ENCODE measurements around the gene TMEM63A.
"Not testable (repeated sequence)": the region's sequence is repeated elsewhere in the genome, so short reads cannot be mapped to it uniquely, and the experiment has no call there.

TMEM63A gene

DNA sequence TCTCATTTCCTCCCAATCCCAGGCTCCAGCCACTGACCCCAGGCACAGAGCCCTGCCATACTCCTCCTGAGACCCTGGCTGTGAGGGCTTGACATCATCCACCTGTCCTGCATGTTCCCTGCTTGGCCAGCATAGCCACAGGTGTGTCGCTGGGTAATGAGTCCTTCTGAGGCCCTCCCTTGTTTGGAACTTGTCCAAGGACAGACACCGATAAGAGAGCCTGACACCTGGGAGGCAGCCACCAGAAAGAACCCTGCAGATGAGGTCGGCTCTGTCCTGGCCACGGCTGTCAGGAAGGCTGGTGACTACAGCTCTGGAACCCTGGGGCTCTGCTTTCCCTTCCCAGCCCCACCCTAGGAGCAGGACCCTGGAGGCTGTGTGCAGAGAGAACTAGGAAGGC, 34.6 kb downstream of the TMEM63A start:
- H3K4me3 Mint-ChIP-seq, result peak overlapping the region; percentile 78
- H3K27ac Mint-ChIP-seq, result peak overlapping the region; percentile 96 to 97
- DNase-seq (no peak), ATAC-seq (replicated peaks) (no peak)
- no peaks in the 10 kb centered on the region for H3K9me3 Mint-ChIP-seq
- H3K27me3 Mint-ChIP-seq, result no peaks in the 10 kb centered on the region
- peaks cover 42% of the 10 kb centered on the region for H3K36me3 Mint-ChIP-seq (ENCODE audit: insufficient read depth)
- H3K4me1 Mint-ChIP-seq (ENCODE audit: low read depth in 2 of 2), result peaks cover 51 to 59% of the 10 kb centered on the region in 2 donors

DNA sequence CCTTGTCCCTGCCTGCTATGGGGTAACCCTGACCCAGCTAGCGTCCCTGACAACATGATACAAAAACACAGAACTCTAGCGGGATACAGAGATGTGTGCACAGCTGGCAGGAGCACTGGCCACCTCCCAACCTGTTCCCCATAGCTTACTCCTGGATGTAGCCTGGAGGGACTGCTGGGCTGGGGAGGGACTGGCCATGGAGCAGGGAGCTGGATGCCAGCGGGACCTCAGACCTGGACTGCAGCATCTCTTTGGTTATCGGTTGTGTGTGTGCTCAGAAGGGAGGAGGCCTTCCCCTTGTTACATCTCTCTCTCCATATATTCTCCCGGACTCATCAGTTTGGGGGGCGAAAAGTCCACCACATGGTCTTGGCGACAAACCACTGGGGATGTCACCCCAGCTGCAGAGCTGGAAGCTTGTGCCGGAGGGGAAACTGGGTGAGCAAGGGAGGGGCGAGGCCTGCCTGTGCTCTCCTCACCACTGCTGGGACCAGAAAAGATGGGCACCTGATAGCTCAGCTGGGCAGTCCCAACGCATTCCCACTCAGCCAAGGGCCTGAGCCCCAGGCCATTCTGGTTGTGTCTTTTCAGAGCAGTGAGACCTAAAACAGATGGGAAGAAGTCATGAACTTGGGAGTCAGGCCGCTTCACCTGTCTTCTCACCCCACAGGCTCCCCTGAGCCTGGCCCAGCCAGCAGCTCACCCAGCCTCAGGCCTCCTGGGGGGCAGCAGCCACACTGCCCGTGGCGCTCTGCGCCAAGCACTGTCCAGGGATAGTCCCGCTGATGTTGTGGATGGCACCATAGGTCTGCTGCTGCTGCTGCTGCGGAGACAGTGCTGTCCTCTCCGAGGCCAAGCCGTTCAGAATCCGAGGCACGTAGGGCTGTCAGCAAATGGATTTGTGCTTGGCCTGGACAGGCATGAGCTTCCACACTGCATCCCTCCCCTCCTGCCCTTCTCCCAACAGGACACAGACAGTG, 35.6 kb downstream of the TMEM63A start:
- ATAC-seq (replicated peaks), result no peak
- DNase-seq, result no peak
- H3K27ac Mint-ChIP-seq, result peak overlapping the region; percentile 96 to 97
- H3K4me3 Mint-ChIP-seq, result no peak overlapping the region
- H3K27me3 Mint-ChIP-seq, result no peaks in the 10 kb centered on the region
- H3K4me1 Mint-ChIP-seq (ENCODE audit: low read depth in 2 of 2), result peaks cover 46 to 57% of the 10 kb centered on the region in 2 donors
- no peaks in the 10 kb centered on the region for H3K9me3 Mint-ChIP-seq
- peaks cover 33% of the 10 kb centered on the region for H3K36me3 Mint-ChIP-seq (ENCODE audit: insufficient read depth)

DNA sequence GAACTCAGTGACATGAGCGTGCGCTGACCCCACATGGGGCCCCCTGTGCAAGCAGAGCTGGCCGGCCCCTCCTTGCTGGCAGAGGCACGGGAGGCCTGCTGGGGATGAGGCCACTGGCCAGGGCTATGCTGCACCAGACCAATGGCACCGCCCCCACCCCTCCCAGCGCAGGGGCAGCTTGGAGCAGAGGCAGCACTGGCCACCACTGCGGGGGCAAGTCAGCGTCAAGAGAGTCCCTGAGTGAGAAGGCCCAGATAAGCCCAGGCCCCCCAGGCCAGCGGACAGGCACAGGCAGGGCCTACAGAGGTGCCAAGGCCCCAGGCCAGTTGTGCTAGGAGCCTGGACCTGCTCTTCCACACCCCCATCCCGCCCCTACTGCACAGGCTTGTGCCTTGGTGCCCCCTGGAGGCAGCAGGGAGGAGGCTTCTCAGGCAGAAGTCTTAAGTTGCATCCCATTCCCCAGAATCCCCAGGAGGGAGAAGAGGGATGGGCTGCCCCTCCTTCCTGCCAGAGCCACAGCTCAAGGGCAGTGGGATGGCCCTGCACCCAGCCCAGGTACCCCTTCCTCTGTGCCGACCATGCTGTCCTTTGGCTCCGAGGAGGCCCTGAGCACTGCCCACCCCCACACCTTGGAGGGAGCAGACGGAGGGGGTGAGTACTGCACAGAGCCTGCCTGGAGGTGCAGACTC, 36.5 kb downstream of the TMEM63A start:
- DNase-seq (no peak), ATAC-seq (replicated peaks) (no peak)
- peaks cover 44 to 53% of the 10 kb centered on the region in 2 donors for H3K4me1 Mint-ChIP-seq (ENCODE audit: low read depth in 2 of 2)
- no peak overlapping the region for H3K4me3 Mint-ChIP-seq
- H3K27ac Mint-ChIP-seq, result peak overlapping the region; percentile 58 to 68
- H3K9me3 Mint-ChIP-seq, result no peaks in the 10 kb centered on the region
- H3K27me3 Mint-ChIP-seq, result no peaks in the 10 kb centered on the region
- H3K36me3 Mint-ChIP-seq (ENCODE audit: insufficient read depth), result peaks cover 29% of the 10 kb centered on the region

DNA sequence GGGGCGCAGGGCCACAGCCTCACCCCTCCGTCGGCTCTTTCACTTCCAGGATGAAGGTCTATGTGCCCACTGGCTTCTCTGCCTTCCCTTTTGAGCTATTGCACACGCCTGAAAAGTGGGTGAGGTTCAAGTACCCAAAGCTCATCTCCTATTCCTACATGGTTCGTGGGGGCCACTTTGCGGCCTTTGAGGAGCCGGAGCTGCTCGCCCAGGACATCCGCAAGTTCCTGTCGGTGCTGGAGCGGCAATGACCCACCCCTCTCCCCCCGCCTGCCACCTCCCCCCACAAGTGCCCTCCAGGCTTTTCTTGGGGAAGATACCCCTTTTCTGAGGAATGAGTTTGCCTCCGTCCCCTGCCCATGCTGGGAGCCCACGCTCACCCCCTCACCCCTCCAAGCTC, 37.1 kb downstream of the TMEM63A start:
- peak overlapping the region; percentile 58 to 68 for H3K27ac Mint-ChIP-seq
- peaks cover 24% of the 10 kb centered on the region for H3K36me3 Mint-ChIP-seq (ENCODE audit: insufficient read depth)
- no peaks in the 10 kb centered on the region for H3K27me3 Mint-ChIP-seq
- DNase-seq (no peak), ATAC-seq (replicated peaks) (no peak)
- H3K9me3 Mint-ChIP-seq, result no peaks in the 10 kb centered on the region
- peaks cover 41 to 51% of the 10 kb centered on the region in 2 donors for H3K4me1 Mint-ChIP-seq (ENCODE audit: low read depth in 2 of 2)
- H3K4me3 Mint-ChIP-seq, result no peak overlapping the region

DNA sequence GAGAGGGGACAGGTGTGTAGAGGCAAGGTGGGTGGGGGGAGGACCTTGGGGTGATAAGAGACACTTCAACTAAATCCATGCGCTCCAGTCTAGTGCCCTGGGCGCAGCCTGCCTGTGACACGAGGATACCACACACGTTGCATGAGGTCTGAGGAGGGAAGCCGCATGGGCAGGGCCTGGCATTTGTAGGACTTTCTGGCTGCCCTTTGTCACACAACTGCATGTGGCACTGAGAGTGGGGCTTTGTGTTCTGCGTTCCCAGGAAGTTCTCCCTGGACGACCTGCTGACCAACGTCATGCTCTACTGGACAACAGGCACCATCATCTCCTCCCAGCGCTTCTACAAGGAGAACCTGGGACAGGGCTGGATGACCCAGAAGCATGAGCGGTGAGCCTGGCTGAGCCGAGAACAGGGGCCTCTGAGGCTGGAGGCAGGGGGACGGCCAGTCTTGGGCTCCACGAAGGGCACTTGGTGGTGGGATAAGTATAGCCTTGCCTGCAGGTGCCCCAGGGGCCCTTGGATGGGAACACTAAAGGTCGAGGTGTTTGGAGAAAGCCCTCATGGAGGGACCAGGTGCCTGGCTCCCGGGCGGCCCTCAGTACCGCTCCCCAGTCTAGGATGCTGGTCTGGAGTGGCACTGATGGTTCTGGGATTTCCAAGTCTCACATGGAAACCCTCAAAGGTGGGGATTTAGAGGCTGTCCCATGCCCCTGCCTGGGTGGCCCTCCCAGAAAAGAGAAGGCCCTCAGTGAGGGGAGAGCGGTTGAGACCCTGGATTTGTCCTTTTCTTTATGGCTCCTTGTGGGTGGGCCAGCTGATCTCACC, 37.7 kb downstream of the TMEM63A start:
- Mint-ChIP-seq H3K4me3 (no peak overlapping the region), H3K27ac (peak overlapping the region; percentile 69 to 85), H3K36me3 (ENCODE audit: insufficient read depth) (peaks cover 17% of the 10 kb centered on the region), H3K27me3 (no peaks in the 10 kb centered on the region), H3K4me1 (ENCODE audit: low read depth in 2 of 2) (peaks cover 35 to 47% of the 10 kb centered on the region in 2 donors), H3K9me3 (no peaks in the 10 kb centered on the region)
- no peak for ATAC-seq (replicated peaks)
- no peak for DNase-seq

DNA sequence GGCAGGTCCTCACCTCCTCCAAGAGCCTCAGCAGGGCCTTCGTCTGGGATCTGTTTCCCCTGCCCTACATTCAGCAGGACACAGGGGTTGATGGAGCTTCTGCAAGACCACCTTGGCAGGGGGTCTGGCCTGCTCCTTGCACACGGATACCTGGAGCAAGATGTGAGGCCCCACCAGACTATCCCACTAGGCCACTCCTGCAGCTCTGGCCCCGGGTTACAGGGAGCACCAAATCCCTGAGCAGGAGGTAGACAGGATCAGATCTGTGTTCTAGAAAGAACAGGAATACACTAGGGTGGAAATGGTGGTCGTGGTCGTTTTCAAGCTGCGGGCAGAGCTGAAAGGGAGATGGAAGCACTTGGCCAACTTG, 38.8 kb downstream of the TMEM63A start:
- DNase-seq (no peak), ATAC-seq (replicated peaks) (no peak)
- H3K27me3 Mint-ChIP-seq, result no peaks in the 10 kb centered on the region
- peak overlapping the region; percentile 69 to 85 for H3K27ac Mint-ChIP-seq
- H3K4me1 Mint-ChIP-seq (ENCODE audit: low read depth in 2 of 2), result peaks cover 27 to 40% of the 10 kb centered on the region in 2 donors
- H3K4me3 Mint-ChIP-seq, result no peak overlapping the region
- H3K36me3 Mint-ChIP-seq (ENCODE audit: insufficient read depth), result peaks cover 16% of the 10 kb centered on the region
- no peaks in the 10 kb centered on the region for H3K9me3 Mint-ChIP-seq

DNA sequence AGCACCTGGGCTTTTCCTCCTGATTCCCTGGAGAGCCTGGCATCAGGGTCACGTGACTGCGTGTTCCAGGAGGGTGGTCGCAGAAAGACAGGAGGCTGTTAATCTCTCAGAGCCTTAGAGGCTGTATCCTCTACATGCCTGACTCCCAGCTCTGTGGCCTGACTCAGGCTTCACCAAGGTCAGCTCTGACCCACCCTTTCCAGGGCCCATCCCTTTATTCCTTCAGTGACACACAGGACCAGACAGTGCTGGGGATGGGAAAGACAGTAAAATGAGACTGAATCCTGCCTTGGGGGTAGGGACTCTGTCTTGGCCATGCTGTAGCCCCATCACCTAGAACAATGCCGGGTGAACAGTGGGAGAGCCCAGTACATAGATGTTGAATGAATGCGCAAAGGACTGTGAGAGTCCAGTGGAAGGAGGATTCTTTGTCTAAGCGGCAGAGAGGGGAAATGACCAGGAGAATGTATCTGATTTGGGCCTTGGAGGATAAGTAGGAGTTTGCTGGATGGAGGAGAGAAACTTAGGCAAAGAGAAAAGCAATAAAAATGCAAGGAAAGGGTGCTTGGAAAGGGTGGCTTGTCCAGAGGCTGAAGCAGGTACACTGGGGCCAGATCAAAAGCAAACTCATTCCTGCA, 39.3 kb downstream of the TMEM63A start:
- Mint-ChIP-seq H3K4me1 (ENCODE audit: low read depth in 2 of 2) (peaks cover 22 to 35% of the 10 kb centered on the region in 2 donors), H3K4me3 (no peak overlapping the region), H3K27me3 (no peaks in the 10 kb centered on the region), H3K9me3 (no peaks in the 10 kb centered on the region), H3K27ac (peak overlapping the region; percentile 69 to 85), H3K36me3 (ENCODE audit: insufficient read depth) (peaks cover 16% of the 10 kb centered on the region)
- no peak for ATAC-seq (replicated peaks)
- DNase-seq, result no peak

DNA sequence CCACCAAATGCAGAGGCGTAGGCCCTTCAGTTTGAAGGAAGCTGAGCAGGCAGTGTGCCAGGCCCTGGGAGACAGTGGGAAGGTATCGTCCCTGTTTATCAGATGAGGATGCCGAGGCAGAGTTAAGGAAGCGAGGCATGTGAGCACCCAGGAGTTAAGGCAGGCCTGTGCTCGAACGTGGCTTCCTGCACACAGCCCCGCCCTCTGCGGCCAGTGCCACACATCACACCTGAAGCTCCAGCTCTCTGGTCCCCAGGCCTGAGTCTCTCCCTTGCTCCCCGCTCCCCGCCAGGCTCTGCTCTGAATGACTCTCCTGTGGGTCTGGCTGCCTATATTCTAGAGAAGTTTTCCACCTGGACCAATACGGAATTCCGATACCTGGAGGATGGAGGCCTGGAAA, 40.1 kb downstream of the TMEM63A start:
- H3K27ac Mint-ChIP-seq, result peak overlapping the region; percentile 69 to 85
- H3K4me1 Mint-ChIP-seq (ENCODE audit: low read depth in 2 of 2), result peaks cover 16 to 28% of the 10 kb centered on the region in 2 donors
- no peaks in the 10 kb centered on the region for H3K27me3 Mint-ChIP-seq
- H3K9me3 Mint-ChIP-seq, result no peaks in the 10 kb centered on the region
- peak overlapping the region in 1 of 2 donors; percentile 40 for H3K4me3 Mint-ChIP-seq
- peaks cover 16% of the 10 kb centered on the region for H3K36me3 Mint-ChIP-seq (ENCODE audit: insufficient read depth)
- DNase-seq, result peak in 2 of 3 experiments; percentile 17 to 18
- ATAC-seq (replicated peaks), result peak; percentile 95

DNA sequence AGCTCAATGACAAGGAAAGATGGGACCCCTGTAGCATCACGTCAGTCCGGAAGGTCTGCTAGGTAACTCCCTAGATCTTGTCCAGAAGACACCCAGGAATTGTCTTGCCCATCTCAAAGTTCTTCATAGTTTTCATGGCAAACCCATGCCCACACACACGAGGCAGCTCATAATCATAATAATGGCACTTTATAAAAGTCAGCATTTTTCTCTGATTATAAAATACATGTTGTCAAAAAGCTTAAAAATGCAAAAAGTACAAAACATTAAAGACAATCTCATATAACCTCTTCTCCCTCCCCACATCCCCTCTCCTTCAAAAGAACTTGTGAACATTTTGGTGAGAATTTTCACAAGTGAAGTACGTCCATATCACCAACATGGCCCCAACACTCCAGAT, 41.5 kb downstream of the TMEM63A start:
- ATAC-seq (replicated peaks) (no peak), DNase-seq (no peak)
- Mint-ChIP-seq H3K27ac (peak overlapping the region; percentile 49 to 80), H3K27me3 (no peaks in the 10 kb centered on the region), H3K9me3 (no peaks in the 10 kb centered on the region), H3K4me3 (no peak overlapping the region), H3K4me1 (ENCODE audit: low read depth in 2 of 2) (peaks cover 16 to 25% of the 10 kb centered on the region in 2 donors), H3K36me3 (ENCODE audit: insufficient read depth) (peaks cover 9% of the 10 kb centered on the region)

DNA sequence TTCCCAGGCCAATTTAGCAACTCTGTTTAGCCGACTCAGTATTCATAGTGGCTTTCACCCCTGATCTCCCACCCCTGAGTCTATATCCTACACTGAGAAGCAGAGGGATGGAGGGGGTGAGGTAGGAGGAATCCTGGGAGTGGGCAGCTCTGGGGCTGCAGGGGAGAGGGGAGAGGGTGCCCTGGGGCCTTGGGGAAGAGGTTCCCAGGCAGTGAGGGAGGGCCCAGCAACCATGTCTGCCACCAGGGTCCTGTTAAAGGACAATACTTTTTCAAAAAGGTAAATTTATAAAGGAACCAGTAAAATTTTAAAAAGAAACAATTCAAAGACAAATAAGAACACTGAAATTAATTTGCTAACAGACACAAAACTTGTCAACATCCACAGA, 42.0 kb downstream of the TMEM63A start:
- Mint-ChIP-seq H3K27me3 (no peaks in the 10 kb centered on the region), H3K4me3 (no peak overlapping the region), H3K4me1 (ENCODE audit: low read depth in 2 of 2) (peaks cover 16 to 25% of the 10 kb centered on the region in 2 donors), H3K9me3 (no peaks in the 10 kb centered on the region), H3K27ac (peak overlapping the region; percentile 49 to 80), H3K36me3 (ENCODE audit: insufficient read depth) (peaks cover 9% of the 10 kb centered on the region)
- DNase-seq (no peak), ATAC-seq (replicated peaks) (no peak)

DNA sequence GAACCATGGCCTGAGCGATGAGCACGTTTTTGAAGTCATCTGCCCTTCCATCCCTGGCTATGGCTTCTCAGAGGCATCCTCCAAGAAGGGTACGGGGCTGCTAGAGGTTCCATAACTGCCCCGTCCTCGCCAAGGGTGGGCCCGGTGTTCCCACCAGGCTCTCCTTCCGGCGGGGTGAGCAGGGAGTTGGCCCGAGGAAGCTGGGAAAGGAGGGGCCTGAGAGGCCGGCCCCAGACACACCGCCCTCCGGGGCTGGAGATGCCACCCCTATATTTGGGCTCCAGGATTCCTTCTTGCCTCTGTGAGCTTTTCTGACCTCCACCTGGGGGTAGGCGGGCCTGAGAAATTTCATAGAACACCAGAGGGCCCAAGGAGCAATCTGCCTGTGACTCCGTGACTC, 43.4 kb downstream of the TMEM63A start:
- Mint-ChIP-seq H3K4me1 (ENCODE audit: low read depth in 2 of 2) (peaks cover 12 to 18% of the 10 kb centered on the region in 2 donors), H3K4me3 (no peak overlapping the region), H3K27ac (no peak overlapping the region), H3K27me3 (no peaks in the 10 kb centered on the region), H3K36me3 (ENCODE audit: insufficient read depth) (peaks cover 1% of the 10 kb centered on the region), H3K9me3 (no peaks in the 10 kb centered on the region)
- DNase-seq (no peak), ATAC-seq (replicated peaks) (no peak)

DNA sequence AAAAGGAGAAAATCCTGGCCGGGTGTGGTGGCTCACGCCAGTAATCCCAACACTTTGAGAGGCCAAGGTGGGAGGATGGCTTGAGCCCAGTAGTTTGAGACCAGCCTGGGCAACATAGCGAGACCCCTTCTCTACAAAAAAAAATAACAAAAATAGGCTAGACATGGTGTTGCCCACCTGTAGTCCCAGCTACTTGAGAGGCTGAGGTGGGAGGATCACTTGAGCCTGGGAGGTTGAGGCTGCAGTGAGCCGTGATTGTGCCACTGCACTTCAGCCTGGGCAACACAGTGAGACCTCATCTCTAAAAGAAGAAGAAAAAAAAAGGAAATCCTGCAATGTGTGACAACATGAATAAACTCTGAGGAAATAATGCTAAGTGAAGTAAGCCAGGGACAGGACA, 45.9 kb downstream of the TMEM63A start:
- H3K27me3 Mint-ChIP-seq; DNase-seq; H3K9me3 Mint-ChIP-seq; H3K4me3 Mint-ChIP-seq; H3K4me1 Mint-ChIP-seq (ENCODE audit: low read depth in 2 of 2); ATAC-seq (replicated peaks); H3K36me3 Mint-ChIP-seq (ENCODE audit: insufficient read depth): not testable (repeated sequence)
- H3K27ac Mint-ChIP-seq, result peak overlapping the region in 1 of 2 donors; percentile 30

DNA sequence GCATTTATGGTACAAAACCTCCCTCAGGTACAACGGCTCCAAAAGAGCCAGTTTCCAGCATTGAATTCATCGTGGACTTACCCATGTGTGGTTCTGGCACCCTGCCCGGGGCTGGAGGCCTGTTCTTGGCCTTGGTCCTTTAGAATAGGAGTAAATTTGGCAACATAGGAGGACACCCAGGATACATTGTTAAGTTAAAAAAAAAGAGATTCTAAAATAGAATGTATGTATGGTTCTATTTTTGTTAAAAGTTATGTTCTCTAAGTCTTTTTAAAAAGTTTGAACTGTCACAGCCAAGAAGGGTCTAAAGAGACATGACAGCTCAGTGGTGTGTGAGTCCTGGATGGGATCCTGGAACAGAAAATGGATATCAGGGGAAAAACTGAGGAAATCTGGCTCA, 46.3 kb downstream of the TMEM63A start:
- ATAC-seq (replicated peaks) (no peak), DNase-seq (no peak)
- H3K36me3 Mint-ChIP-seq (ENCODE audit: insufficient read depth), result no peaks in the 10 kb centered on the region
- no peaks in the 10 kb centered on the region for H3K27me3 Mint-ChIP-seq
- H3K4me1 Mint-ChIP-seq (ENCODE audit: low read depth in 2 of 2), result peaks cover 2 to 4% of the 10 kb centered on the region in 2 donors
- H3K27ac Mint-ChIP-seq, result no peak overlapping the region
- H3K4me3 Mint-ChIP-seq, result no peak overlapping the region
- H3K9me3 Mint-ChIP-seq, result no peaks in the 10 kb centered on the region

All from effector memory CD8-positive, alpha-beta T cell (primary cell).